GM06990 (cell line): Measurements from ENCODE around the gene PLA1A.

Experiments used
- DNase-seq: peaks from one replicate; pipeline ENCODE4 v3.0.0-alpha.2; 2011; ENCODE audit not compliant: insufficient read length; ENCODE audit errors: extremely low read depth
- H3K27me3 ChIP-seq: replicated peaks from 2 replicates; pipeline ENCODE4 v1.6.0; 2011; ENCODE audit warnings: low read length; ENCODE audit not compliant: control insufficient read depth, insufficient read depth
- H3K36me3 ChIP-seq: 2 replicates; pipeline ENCODE4 v1.5.1; 2011; ENCODE audit warnings: low read length; ENCODE audit not compliant: control insufficient read depth, insufficient read depth
- H3K4me3 ChIP-seq: replicated peaks from 2 replicates; pipeline ENCODE4 v1.5.1; 2011; ENCODE audit warnings: low read depth, mild to moderate bottlenecking, control low read depth, low read length
- TF ChIP-seq, protein P1 (sequence below): IDR thresholded peaks from 2 replicates; pipeline ENCODE4 v1.5.1; 2011; ENCODE audit warnings: low read length, control low read depth, mild to moderate bottlenecking, inconsistent platforms; ENCODE audit not compliant: insufficient read depth, poor library complexity, severe bottlenecking

Gene PLA1A

DNA sequence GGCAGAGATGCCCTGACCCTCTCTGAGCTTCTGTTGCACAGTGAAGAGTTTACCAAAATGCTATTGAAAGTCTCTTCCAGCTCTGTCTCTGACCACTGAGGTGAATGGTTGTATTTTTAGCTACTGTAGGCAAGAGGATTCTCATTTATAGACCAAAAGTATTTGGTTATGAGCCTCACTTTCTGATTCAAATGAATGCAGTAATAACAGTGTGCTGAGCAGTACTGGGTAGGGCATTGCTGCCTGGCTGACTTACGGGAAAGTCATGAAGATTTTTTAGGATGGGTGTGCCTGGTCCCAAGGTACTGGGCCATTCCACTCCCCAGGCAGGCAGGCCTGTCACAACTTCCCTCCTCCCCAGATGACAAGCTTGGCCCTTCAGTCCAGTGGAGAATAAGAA lies 15.5 kb downstream of the PLA1A start:
- no peaks in the 10 kb centered on the region for H3K27me3 ChIP-seq
- no peak for DNase-seq
- no peak overlapping the region for H3K4me3 ChIP-seq
- peaks cover 1% of the 10 kb centered on the region; the same call in 1 of the 2 replicates for H3K36me3 ChIP-seq
- TF ChIP-seq, protein P1, sequence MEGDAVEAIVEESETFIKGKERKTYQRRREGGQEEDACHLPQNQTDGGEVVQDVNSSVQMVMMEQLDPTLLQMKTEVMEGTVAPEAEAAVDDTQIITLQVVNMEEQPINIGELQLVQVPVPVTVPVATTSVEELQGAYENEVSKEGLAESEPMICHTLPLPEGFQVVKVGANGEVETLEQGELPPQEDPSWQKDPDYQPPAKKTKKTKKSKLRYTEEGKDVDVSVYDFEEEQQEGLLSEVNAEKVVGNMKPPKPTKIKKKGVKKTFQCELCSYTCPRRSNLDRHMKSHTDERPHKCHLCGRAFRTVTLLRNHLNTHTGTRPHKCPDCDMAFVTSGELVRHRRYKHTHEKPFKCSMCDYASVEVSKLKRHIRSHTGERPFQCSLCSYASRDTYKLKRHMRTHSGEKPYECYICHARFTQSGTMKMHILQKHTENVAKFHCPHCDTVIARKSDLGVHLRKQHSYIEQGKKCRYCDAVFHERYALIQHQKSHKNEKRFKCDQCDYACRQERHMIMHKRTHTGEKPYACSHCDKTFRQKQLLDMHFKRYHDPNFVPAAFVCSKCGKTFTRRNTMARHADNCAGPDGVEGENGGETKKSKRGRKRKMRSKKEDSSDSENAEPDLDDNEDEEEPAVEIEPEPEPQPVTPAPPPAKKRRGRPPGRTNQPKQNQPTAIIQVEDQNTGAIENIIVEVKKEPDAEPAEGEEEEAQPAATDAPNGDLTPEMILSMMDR, result no peak

DNA sequence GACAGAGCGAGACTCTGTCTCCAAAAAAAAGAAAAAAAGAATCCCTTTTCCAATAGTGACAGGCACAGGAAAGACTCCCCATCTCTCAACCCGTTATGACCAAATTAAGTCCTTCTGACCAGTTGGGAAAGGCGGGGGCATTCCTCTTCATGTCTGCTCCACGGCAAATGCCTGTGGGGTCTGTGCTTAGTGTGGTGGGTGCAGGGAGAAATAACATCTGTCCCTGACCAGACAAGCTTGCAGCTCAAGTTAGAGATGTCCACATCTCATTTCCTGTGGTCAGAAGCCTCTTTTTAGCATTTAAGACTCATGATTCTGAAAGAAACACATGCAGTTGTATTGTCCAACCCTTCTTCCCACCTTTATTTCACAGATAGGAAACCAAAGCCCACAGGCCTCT lies 16.2 kb downstream of the PLA1A start:
- TF ChIP-seq, protein P1, result no peak

DNA sequence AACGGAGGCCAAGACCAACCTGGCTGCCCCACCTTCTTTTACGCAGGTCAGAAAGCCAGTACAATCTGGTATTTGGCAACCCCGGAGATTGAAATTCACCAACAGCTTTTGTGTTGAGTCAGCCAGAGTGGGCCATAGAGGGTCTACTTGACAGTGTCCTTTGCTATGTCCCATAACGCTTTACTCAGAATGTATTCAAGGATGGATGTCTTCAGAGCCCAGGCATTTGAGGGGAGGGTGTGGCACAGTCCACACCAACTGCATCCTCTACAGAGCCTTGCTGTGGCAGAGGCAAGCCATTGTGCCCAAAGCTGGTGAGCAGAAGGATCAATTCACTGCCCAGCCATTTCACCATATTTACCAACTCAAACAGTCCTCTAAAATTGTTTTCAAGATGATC lies 18.4 kb downstream of the PLA1A start:
- peaks cover 6% of the 10 kb centered on the region for H3K36me3 ChIP-seq
- DNase-seq, result no peak
- no peaks in the 10 kb centered on the region for H3K27me3 ChIP-seq
- TF ChIP-seq, protein P1, result no peak
- no peak overlapping the region for H3K4me3 ChIP-seq

More for the DNA sequence above, 16.2 kb downstream of the PLA1A start:
- Histone ChIP-seq H3K27me3 (no peaks in the 10 kb centered on the region), H3K4me3 (no peak overlapping the region), H3K36me3 (peaks cover 2% of the 10 kb centered on the region)
- no peak for DNase-seq

DNA sequence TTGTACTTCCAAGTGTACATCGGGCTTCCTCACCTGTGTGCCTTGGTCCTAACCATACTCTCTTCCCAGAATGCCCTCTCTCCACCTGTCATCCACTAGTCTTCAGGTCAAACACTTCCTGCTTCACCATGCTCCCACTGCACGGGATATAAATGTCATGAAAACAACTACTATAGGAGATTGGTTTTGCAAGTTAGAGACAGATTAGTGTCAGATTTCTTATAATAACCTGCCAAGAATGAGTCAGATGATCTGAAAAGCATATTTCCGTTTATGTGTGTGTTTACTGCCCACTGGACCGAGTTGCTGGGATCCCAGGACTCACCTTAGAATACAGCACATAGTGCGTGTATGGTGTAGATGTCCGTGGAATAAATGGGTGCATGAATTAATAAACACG lies 21.4 kb downstream of the PLA1A start:
- Histone ChIP-seq H3K36me3 (peaks cover 6% of the 10 kb centered on the region), H3K27me3 (no peaks in the 10 kb centered on the region), H3K4me3 (no peak overlapping the region)
- DNase-seq, result no peak
- TF ChIP-seq, protein P1, result no peak

DNA sequence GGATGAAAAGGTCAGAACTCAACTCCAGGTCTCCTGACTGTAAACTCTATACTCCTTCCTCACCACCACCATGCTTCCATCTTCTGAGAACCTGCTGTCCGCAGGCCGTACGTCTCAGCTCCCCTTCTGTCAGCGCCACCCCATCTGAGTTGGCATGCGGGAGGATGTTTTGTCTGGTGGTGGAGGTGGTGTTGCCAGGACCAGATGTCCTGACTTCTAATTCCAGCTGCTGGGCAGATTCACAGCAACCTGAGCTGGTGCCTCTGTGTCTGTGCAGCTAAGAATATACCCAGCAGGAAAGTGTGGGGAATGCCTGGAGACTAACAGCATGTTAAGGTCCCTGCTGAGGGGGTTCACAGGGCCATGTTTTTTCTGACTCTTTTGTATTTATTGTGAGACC lies 23.2 kb downstream of the PLA1A start:
- Histone ChIP-seq H3K4me3 (no peak overlapping the region), H3K36me3 (peaks cover 6% of the 10 kb centered on the region), H3K27me3 (no peaks in the 10 kb centered on the region)
- TF ChIP-seq, protein P1, result no peak
- DNase-seq, result no peak
